GM12878 (cell line): ENCODE measurements around the gene SCMH1. TPM values are rescaled to one million over a fixed set of nuclear protein-coding genes. Genes with fewer than 3 reads are reported as not detected.

Source experiments
- ATAC-seq: fragments of 200-7000 bp; cut with Tn5 transposase; 3 replicates; pipeline ENCODE4 v1.9.1; 2020; ENCODE audit warnings: mild to moderate bottlenecking, moderate library complexity
- BruUV-seq: library from RNA; stranded (reverse); fragments of 400-500 nt; replicated peaks from 2 replicates; lab custom pipeline; 2021; lab: Mats Ljungman, UMichigan
- CTCF ChIA-PET: fragments of 300-600 bp; sonication (Branson Sonifier 250); formaldehyde crosslinking; extraction: SDS; loops from one replicate; lab custom pipeline; 2021; ENCODE audit warnings: inconsistent platforms; lab: Yijun Ruan, JAX
- POLR2A ChIA-PET: fragments of 350-600 bp; formaldehyde crosslinking; extraction: SDS; loops from one replicate; lab custom pipeline; 2021; ENCODE audit warnings: inconsistent platforms; lab: Charles Lee
- RAD21 ChIA-PET: fragments of 300-600 bp; sonication (Branson Sonifier 250); formaldehyde crosslinking; loops from one replicate; lab custom pipeline; 2023; ENCODE audit warnings: antibody characterized with exemption; ENCODE audit not compliant: unreplicated experiment; lab: Charles Lee
- SMC1A ChIA-PET: fragments of 300-600 bp; sonication (Branson Sonifier 250); formaldehyde crosslinking; loops from one replicate; lab custom pipeline; 2023; ENCODE audit not compliant: unreplicated experiment, uncharacterized antibody; lab: Charles Lee
- DNase-seq: peaks from one replicate; pipeline ENCODE4 v3.0.0-alpha.2; 2011; ENCODE audit warnings: low read depth, low spot score
- FAIRE-seq: peaks from 3 replicates; lab custom pipeline; 2011; peaks lifted over from hg19 to GRCh38; lab: Jason Lieb, UNC
- H2AFZ ChIP-seq: 2 replicates; pipeline ENCODE4 v1.6.0; 2011; ENCODE audit warnings: low read depth, low read length, control low read depth; ENCODE audit not compliant: control insufficient read depth
- H3K27ac ChIP-seq: 2 replicates; pipeline ENCODE4 v1.5.1; 2011; ENCODE audit warnings: control low read depth; ENCODE audit not compliant: control insufficient read depth, insufficient read depth
- H3K27me3 ChIP-seq, 2 experiments: replicated peaks in 1 of 2; 2 replicates each; pipeline versions ENCODE4 v1.6.0 to v1.6.1; 2011; ENCODE audit warnings: low read length in 1 of 2; ENCODE audit not compliant: control insufficient read depth in 2 of 2, insufficient read depth in 2 of 2
- H3K36me3 ChIP-seq, 2 experiments: 2 replicates each; pipeline ENCODE4 v1.5.1; 2011; ENCODE audit warnings: low read length in 1 of 2; ENCODE audit not compliant: control insufficient read depth in 2 of 2, insufficient read depth in 2 of 2
- H3K4me1 ChIP-seq: 2 replicates; pipeline ENCODE4 v1.6.1; 2011; ENCODE audit warnings: mild to moderate bottlenecking, low read length, moderate library complexity, mixed read lengths; ENCODE audit not compliant: control insufficient read depth, insufficient read depth
- H3K4me2 ChIP-seq: 2 replicates; pipeline ENCODE4 v1.6.0; 2011; ENCODE audit warnings: control low read depth; ENCODE audit not compliant: control insufficient read depth, insufficient read depth
- H3K4me3 ChIP-seq: fragments of 200-600 bp; sonication (generic); 2 replicates; pipeline ENCODE4 v1.5.1; 2016
- H3K79me2 ChIP-seq: 2 replicates; pipeline ENCODE4 v1.6.0; 2011; ENCODE audit warnings: low read length; ENCODE audit not compliant: control insufficient read depth, insufficient read depth
- H3K9ac ChIP-seq: 2 replicates; pipeline ENCODE4 v1.8.0; 2011; ENCODE audit warnings: low read length, control low read depth, mixed read lengths; ENCODE audit not compliant: control insufficient read depth, insufficient read depth
- H3K9me3 ChIP-seq: replicated peaks from 3 replicates; pipeline ENCODE4 v1.5.1; 2011; ENCODE audit warnings: mild to moderate bottlenecking, low read length; ENCODE audit not compliant: control insufficient read depth, insufficient read depth
- H4K20me1 ChIP-seq: 2 replicates; pipeline ENCODE4 v1.6.0; 2011; ENCODE audit not compliant: control insufficient read depth, insufficient read depth
- ATF3 ChIP-seq: IDR thresholded peaks from 2 replicates; pipeline ENCODE4 v1.6.1; 2011; ENCODE audit warnings: low read depth, mild to moderate bottlenecking, low read length, moderate library complexity, borderline replicate concordance; ENCODE audit errors: extremely low read depth
- CBX5 ChIP-seq: sonication (generic); IDR thresholded peaks from 2 replicates; pipeline ENCODE4 v1.6.1; 2016; ENCODE audit warnings: low read depth, moderate library complexity, mild to moderate bottlenecking, inconsistent platforms
- DPF2 ChIP-seq: fragments of 450-650 bp; IDR thresholded peaks from 2 replicates; pipeline ENCODE4 v1.6.1; 2017; ENCODE audit warnings: mild to moderate bottlenecking
- HDAC6 ChIP-seq: fragments of 200-600 bp; sonication (generic); IDR thresholded peaks from one replicate; pipeline ENCODE4 v1.8.0; 2017; ENCODE audit warnings: antibody characterized with exemption; ENCODE audit not compliant: unreplicated experiment
- NFXL1 ChIP-seq: fragments of 450-650 bp; IDR thresholded peaks from 2 replicates; pipeline ENCODE4 v1.6.1; 2017; ENCODE audit warnings: antibody characterized with exemption, mild to moderate bottlenecking, borderline replicate concordance
- NKRF ChIP-seq: fragments of 450-650 bp; conservative IDR thresholded peaks from 2 replicates; pipeline ENCODE4 v1.6.1; 2017; ENCODE audit warnings: mild to moderate bottlenecking, moderate library complexity
- RB1 ChIP-seq: fragments of 450-650 bp; formaldehyde crosslinking; IDR thresholded peaks from 2 replicates; pipeline ENCODE4 v1.6.1; 2017; ENCODE audit warnings: mild to moderate bottlenecking, borderline replicate concordance
- SIN3A ChIP-seq: IDR thresholded peaks from 2 replicates; pipeline ENCODE4 v1.6.1; 2012; ENCODE audit warnings: low read depth, low read length, improper control_type of control experiment
- ZSCAN29 ChIP-seq: fragments of 450-650 bp; IDR thresholded peaks from 2 replicates; pipeline ENCODE4 v1.6.1; 2017; ENCODE audit warnings: mild to moderate bottlenecking, moderate library complexity
- WGBS: methylation state at CpG from one replicate; pipeline ENCODE4 v1.1.6; 2016; ENCODE audit warnings: low lambda C conversion rate; ENCODE audit not compliant: insufficient replicate concordance, insufficient coverage; ENCODE audit errors: missing lambda C conversion rate; 5-methylcytosine and 5-hydroxymethylcytosine counted together
- in situ Hi-C: fragments of 300-500 bp; cut with MboI; formaldehyde crosslinking; loops from 9 replicates; pipeline ENCODE4 v1.14.3; 2018; ENCODE audit warnings: mixed read lengths
- intact Hi-C: fragments of 100-400 bp; cut with micrococcal nuclease; formaldehyde crosslinking; loops from one replicate; pipeline ENCODE4 v1.14.2; 2022; ENCODE audit not compliant: unreplicated experiment
- polyA plus RNA-seq, 11 experiments: library from polyadenylated mRNA; depleted of rRNA in 4 of 11; unstranded in 6 of 11; stranded (reverse) in 5 of 11; fragments of >200 nt; fragmentation: Nextera tagmentation in 4 of 11; fragmentation: Illumina TruSeq in 1 of 11; extraction: Ambion mirVana in 4 of 11; extraction: Trizol in 1 of 11; gene quantifications; 1 replicate in 1 of 11; 2 replicates in 10 of 11; pipeline versions ENCODE4 v1.2.1 to v1.2.3, GENCODE V29; 2011 to 2016; ENCODE audit warnings: inconsistent platforms in 2 of 11, missing spikeins in 2 of 11, low read depth in 1 of 11
- total RNA-seq, 4 experiments: library from RNA; depleted of rRNA in 3 of 4; stranded (reverse); fragments of >200 nt in 3 of 4; fragmentation: Illumina TruSeq in 1 of 4; extraction: Trizol in 1 of 4; gene quantifications; 2 replicates each; pipeline versions ENCODE4 v1.2.1 to v1.2.3, GENCODE V29; 2013 to 2021
- TF ChIP-seq, protein P1 (sequence below): IDR thresholded peaks from 2 replicates; pipeline ENCODE4 v1.6.1; 2011; ENCODE audit warnings: low read depth, low read length, improper control_type of control experiment, borderline replicate concordance

The SCMH1 gene
- total and polyA plus RNA-seq, 10 of the 15 experiments (the other 5 are each of a cell fraction or from before 2014, with no cell fraction given), result 7.5 to 44.1 (median 27.8) TPM

DNA sequence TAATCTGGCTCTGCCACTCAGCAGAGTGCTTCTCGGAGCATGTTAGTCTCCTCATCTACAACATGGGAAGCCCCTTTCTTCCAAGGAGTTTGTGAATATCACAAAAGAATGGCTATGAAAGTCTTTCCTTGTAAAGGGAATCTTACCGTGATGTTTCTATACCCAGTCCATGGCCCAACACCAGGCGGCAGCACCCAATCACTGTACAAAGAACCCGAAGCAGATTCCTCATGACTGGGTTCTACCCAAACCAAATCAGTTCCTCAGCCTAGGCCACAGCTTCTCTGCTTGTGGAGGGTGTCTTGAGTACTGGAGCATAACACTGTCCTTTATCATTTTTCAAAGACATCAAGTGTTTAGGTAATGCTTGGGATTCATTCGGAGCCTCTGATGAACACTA, 204.0 kb downstream of the SCMH1 start:
- no peak for TF ChIP-seq NFXL1
- TF ChIP-seq ZSCAN29, result no peak
- TF ChIP-seq CBX5, result no peak
- TF ChIP-seq, protein P1, sequence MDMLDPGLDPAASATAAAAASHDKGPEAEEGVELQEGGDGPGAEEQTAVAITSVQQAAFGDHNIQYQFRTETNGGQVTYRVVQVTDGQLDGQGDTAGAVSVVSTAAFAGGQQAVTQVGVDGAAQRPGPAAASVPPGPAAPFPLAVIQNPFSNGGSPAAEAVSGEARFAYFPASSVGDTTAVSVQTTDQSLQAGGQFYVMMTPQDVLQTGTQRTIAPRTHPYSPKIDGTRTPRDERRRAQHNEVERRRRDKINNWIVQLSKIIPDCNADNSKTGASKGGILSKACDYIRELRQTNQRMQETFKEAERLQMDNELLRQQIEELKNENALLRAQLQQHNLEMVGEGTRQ, result no peak
- no peak for TF ChIP-seq RB1
- TF ChIP-seq HDAC6, result no peak
- TF ChIP-seq NKRF, result no peak
- TF ChIP-seq SIN3A, result no peak
- TF ChIP-seq ATF3, result no peak
- TF ChIP-seq DPF2, result no peak
- ChIA-PET POLR2A (no interaction called here), RAD21 (no interaction called here), CTCF (interaction anchor here (0.8 to 1.2 kb wide), 4 partner anchors 9 to 212 kb away, joined by 3 to 4 read pairs (median 3); no protein-coding TSS in a partner anchor), SMC1A (interaction anchor here (0.7 to 2.1 kb wide), 2 partner anchors 11 to 377 kb away, joined by 3 to 7 read pairs; no protein-coding TSS in a partner anchor)
- no peak overlapping the region for H3K27ac ChIP-seq
- H3K36me3 ChIP-seq, result peaks cover 2 to 31% of the 10 kb centered on the region in 2 experiments
- no peaks in the 10 kb centered on the region for H4K20me1 ChIP-seq
- intact Hi-C loops, result no loop called here
- 99% methylated on average over 5 of the region's 5 CpGs for WGBS
- DNase-seq, result no peak
- no peak for ATAC-seq
- H2AFZ ChIP-seq, result no peak overlapping the region
- H3K9ac ChIP-seq, result no peak overlapping the region
- no peak for FAIRE-seq
- no peaks in the 10 kb centered on the region for H3K9me3 ChIP-seq
- H3K4me3 ChIP-seq, result no peak overlapping the region
- H3K79me2 ChIP-seq, result no peaks in the 10 kb centered on the region
- no peak overlapping the region for H3K4me2 ChIP-seq
- in situ Hi-C loops, result no loop called here
- H3K27me3 ChIP-seq, result no peaks in the 10 kb centered on the region
- BruUV-seq, result no TSS peak
- no peaks in the 10 kb centered on the region for H3K4me1 ChIP-seq
